Activated naive CD4-positive, alpha-beta T cell treated with Interleukin-2 at 50 U/mL for 16 hours (primary cell): ENCODE results near the gene CCL23.
"Not testable (repeated sequence)": the region's sequence is repeated elsewhere in the genome, so short reads cannot be mapped to it uniquely, and the experiment has no call there.

ENCODE experiments used
- DNase-seq: peaks from one replicate; pipeline ENCODE4 v3.0.0-alpha.2; 2020

The CCL23 gene

DNA sequence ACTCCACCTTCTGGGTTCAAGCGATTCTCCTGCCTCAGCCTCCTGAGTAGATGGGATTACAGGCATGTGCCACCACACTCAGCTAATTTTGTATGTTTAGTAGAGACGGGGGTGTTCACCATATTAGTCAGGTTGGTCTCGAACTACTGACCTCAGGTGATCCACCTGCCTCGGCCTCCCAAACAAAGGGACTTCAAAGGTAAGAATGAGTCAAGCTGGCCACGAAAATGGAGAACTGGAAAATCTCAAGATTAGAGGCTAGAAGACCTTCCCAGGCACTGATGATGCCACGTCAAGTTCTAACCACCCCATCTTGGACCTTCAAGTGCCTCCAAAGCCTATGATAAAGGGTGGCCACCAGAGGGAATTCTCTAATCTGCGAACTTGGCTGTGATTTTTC, 15.1 kb downstream of the CCL23 start:
- DNase-seq, result no peak

DNA sequence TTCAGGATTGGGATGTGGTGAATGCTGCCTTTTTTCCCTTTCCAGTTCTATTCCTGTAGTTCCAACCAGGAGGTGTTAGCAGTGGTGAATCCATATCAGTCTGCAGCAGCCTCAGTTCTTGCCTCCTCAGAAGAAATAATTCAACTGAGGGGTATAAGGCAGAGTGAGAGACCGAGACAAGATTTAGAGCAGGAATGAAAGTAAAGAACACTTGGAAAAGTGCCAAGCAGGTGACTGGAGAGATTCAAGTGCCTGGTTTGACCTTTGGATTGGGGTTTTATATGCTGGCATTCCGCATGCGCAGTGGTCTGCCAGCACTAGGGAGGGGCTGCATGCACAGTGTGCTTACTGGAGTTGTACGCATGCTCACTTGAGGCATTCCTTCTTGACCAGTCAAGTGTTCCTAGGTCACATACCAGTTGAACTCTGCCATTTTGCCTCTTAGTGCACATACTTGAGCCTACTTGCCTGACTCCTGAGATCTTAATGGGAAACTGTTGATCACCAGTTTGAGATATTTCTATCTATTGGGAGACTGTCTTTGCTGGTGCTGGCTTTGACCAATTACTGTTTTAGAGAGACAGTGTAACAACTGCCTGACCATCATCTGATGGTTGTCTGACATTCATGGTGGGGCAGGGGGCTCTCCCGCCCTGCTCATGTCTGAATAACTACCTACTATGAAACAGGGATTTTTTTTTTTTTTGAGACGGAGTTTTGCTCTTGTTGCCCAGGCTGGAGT, 15.7 kb downstream of the CCL23 start:
- no peak for DNase-seq

DNA sequence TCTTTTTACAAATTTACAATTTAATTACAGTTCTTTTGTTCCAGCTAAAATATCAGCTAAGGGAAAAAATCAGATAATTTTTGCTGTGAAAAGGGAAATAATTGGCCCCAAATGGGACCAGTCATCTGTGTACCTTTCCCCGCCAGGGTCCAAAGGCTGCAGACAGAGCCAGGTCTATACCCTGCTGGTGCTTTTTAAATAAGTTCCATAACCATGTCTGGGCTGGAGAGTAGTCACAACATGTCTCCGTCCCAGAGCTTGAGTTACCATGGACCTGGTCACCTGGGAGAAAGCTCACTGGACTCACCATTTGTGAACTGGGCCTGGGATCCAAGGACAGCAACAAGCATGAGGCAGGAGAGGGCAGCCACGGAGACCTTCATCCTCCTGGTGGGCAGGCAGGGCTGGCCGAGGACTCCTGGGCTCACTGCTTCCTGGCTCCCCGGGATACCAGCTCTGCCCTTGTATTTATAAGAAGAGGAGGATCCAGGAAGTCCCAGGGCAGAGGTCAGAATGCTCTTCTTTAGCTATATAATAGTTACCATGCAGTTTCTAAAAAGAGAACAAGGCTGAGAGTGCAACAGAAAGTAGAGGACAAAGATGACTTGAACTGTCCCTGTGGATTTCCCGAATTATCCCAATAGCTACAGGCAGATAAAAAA, 16.5 kb downstream of the CCL23 start, which contains the start of gene CCL15:
CCL15 (minus strand) TSS at position 444 of the 662 bp plus-strand sequence; CDS start at position 383, 61 bp downstream.
- no peak for DNase-seq

DNA sequence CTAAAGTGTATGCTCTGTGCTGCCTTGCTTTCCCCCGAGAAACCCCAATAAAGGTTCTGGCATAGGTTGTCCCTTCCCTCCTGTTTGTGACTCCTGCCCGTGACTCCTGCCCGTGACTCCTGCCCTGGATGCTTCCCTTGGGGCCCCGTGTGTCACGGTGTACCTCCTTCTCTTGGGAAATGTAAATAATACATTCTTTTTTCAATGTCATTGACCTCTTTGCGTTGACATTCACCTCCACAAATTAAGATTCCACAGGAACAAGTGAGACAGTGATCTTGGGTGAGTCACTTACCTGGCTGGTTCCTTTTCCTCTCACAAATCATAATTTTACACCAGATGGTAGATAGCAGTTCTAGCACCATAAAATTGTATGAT, 17.1 kb downstream of the CCL23 start:
- DNase-seq, result no peak

DNA sequence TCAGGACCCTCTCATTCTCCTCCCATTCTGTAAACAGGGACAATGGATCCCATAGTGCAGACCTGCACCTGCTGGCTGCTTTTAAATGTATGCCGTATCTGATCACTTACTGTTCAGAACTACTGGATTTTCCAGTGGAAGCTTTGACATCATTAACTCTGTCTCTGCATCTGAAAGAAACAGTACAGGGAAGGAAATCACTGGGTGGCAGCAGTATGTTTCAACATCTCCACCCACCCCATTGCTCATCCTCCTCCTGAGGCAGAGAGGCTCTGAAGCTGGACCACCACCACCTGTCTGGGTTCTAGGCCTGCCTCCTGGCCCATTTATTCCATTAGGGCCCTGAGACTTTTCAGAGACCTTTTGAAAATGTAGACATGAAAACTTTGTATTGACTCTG, 19.0 kb downstream of the CCL23 start:
- DNase-seq, result no peak

DNA sequence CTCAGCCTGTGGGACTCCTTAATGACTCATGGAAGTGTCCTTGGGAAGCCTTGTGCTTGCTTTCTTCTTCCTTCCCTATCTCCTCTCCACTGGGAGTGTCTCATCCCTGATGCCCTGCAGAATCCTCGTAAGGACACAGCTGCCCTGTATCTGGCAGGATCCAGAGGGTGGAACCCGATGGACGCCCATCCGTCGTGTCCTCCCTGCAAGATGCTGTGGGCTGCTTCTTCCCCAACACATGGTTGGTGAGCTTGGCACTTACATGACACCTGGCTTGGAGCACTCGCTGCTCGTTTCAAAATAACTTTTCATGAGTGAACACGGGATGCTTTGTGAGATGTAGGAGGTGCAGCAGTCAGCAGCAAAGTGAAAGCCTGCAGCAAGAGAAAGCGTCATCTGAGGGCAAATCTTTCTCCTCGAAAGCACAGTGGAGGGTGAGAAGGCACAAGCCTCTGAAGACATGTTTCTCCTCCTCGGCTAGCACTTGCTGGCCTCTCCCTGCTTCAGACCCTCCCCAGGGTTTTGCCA, 19.7 kb downstream of the CCL23 start:
- no peak for DNase-seq

DNA sequence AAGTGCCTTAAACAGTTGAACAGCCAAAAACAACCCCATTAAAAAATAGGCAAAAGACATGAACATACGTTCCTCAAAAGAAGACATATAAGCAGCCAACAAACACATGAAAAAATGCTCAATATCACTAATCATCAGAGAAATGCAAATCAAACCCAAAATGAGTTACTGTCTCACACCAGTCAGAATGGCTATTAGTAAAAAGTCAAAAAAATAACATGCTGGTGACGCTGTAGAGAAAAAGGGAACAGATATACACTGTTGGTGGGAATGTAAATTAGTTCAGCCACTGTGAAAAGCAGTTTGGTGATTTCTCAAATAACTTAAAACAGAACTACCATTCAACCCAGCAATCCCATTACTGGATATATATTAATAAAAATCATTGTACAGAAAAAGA, 22.4 kb downstream of the CCL23 start:
- not testable (repeated sequence) for DNase-seq

DNA sequence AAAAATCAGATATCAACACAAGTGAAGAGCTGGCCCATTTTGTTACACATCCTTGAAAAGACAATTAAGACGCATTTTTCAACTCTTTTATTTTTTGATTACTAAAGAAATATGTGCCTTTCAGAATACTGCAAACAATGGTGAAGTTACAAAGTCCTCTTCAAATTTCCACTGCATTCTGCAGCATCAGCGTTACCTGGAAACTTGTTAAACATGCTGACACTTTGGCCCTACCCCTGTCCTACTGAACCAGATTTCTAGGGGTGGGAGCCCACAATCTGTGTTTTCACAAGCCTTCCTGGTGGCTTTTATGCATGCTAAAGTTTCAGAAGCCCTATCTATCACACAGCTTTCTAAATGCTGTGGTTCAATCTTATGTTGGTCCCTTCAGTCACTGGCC, 26.7 kb downstream of the CCL23 start:
- DNase-seq, result no peak

DNA sequence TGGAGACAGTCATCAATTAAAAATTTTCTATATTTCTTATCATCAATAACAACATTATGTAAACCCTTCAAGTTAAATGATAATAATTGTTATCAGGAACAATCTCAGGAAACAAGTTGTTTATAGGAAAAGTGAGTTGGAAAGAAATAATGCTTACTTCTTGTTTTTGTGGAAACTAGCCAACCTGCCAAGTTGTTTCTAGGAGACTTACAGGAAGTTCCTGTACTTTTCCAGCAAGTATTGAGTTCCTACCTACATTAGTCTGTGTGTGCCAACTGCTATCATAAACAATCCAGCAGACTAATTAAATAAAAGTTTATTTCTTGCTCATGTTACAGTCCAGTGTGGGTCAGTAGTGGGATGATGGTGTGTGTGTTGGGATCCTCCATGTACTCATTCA, 29.6 kb downstream of the CCL23 start:
- no peak for DNase-seq

DNA sequence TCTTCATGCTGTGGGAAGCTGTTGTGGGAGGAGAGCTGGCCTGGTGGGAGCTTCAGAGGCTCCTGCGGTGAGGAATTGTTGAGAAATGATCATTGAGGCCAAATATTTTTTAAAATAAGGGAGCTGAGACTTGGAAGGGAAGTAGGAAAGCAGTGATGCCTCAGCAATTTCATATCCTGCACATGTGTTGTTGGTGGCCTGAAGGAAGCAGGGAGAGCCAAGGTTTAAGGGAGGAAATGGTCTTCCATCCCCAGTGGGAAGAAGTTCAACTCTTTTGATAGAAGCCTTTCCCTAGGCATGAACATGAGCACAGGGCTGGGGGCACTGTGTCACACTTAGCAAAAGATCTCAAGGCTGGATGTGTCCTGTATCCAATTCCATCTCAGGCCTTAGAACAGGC, 31.1 kb downstream of the CCL23 start, which contains the start of gene CCL14:
CCL14 (minus strand) TSS at position 87 of the 400 bp plus-strand sequence; CDS start at position 7, 80 bp downstream.
- DNase-seq, result no peak

DNA sequence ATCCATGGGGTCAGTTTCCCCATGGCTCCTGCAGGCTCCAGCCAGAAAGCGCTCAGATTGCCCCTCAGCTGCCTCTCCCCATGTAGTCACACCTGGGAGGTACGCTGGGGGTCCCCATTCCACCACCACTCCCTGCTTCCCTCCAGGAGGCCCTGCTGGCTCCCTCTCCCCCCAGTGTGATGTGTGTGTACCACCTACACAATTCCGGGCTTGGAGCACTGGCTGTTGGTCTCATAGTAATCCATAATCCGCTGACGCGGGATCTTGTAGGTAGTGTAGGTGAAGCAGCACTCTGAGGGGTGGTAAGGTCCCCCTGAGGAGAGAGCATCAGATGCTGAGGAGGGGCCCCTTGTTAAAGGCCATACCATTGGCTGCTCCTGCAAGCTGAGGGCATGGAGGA, 33.6 kb downstream of the CCL23 start:
- DNase-seq, result no peak

DNA sequence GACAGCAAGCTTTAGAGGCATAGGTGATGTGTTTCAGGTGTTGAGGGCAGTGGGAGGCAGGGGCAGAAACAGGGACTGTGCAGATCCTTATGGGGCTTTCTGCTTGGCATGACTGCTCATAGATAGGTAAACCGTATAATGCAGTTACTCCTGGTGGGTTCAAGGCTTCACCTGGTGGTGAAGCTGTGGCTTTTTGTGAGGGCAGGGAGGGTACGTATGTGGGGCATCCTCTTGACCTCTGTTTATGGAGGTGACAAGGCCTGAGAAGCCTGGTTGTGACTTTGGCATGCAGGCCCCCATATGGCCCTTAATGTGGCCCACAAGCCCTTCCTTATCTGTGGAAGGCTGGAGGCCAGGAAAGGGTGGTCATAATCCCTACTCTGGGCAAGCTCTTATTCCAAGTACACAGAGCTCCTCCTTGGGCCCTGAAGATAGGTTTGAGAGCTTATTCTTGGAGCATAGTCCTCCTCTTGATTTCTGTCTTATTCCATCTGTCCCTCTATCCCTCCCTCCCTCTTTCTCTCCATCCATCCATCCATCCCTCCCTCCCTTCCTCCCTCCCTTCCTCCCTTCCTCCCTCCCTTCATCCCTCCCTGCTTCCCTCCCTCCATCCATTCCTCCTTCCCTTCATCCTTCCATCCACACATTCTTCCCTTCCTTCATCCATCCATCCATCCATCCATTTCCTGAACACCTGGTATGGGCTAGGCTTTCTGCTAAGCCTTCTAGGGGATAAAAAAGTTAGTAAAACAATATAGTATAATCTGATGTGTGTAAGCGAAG, 35.2 kb downstream of the CCL23 start:
- DNase-seq, result no peak

DNA sequence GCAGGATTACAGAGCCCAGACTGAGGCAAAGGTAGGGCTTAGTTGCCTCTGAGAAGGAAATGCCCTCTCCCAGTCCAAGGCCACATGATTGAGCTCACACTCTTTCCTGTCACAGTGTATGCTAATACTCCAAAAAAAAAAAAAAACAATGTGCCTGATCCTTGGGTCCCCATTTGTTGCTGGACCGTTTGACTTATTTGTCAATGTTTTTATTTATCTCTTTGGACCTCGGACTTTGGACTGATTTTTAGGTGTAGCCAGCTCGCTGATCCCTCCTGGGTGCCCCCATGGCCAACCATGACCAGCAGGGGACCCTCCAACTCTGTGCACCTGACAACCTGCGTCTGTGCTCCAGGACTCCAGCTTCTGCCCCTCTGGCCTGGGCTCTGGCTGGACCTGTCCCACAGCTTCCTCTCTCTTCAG, 35.9 kb downstream of the CCL23 start:
- no peak for DNase-seq

DNA sequence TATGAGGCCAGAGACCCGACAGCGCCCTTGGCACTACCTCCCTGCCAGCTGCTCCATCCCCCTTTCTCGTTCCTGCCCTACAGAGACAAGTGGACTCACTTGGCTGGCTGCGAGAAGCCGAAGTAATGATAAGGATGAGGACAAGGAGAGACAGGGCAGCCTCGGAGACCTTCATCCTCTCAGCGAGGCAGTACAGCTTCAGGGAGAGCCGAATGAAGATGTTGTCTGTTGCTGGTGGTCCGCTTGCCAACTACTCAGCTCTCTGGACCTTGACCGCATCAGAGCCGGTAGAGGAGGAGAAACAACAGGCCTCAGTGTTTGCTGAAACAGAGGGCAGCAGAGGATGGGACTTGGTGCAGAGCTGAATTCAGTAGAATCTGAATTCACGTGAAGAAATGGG, 36.5 kb downstream of the CCL23 start, which contains the start of gene CCL16:
CCL16 (minus strand) TSS at position 252 of the 400 bp plus-strand sequence; CDS start at position 175, 77 bp downstream.
- no peak for DNase-seq

DNA sequence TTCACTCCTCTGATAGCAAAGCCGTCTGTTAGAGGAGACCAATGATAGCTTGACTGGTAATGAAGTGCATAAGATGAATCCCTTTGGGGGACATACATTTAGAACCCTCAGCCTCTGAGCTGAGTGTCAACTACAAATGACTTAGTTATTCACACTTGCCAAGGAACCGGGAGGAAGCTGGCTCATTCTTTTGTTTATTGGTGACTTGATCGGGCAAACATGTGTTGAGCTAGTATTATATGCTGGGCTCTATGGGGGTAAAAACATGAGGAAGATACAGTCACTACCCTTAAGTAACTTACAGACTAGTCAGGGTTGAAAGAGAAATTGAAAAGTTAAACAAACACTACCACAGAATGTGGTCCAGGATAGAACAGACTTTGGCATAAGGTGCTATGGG, 39.4 kb downstream of the CCL23 start:
- DNase-seq, result no peak

DNA sequence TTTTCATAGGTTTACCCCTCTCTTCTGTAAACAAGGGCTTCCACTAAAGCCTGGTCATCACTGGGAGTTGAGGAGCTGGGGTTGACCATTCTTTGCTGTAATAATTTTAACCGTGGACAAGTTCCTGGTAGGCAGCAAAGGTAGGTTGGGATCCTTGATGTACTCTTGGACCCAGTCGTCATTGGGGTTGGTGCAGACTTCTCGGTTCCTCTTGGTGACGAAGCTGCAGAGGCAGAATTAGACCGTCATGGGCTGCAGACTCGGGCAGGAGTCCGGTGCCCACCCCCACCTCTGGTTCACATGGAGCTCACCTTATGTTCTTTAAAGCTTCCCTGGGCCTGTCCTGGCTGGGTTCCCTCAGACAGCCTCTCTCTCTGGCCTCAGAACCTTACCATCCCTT, 40.3 kb downstream of the CCL23 start:
- DNase-seq, result no peak

DNA sequence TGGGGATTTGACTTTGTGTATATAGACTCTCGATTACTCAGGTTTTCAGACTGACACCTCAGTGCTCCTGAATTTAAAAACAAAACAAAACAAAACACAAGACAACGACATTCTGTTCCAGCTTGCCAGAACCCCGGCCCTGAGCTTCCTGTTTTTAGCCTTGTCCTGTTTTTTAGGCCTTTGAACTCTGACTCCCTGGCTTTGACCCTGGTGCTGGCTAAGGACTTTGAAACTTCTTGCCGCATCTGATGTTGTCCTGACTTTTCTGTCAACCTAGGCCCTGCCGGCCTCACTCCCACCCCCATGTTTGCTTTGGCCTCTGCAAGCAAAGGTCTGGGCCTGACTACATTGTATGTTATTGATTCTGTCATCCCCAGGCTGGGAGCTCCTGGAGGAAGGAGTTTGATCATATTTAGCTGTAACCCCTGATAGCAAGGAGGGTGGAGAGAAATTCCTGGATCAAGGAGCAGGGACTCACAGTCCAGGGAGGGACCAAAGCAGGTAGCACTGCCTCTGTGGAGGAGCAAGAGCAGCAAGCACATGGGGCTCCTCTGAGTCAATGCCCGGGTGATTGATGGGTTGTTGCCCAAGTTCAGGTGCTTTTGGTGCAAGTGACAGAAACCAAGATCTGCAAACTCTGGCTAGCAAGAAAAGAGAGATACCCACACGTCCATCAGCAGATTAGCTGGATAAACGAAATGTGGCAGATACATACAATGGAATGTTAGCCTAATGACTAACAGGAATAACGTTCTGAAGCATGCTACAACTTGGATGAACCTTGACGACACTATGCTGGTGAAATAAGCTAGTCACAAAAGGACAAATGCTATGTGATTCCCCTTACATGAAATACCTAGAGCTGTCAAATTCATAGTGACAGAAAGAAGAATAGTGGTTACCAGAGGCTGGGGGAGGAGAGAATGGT, 44.2 kb downstream of the CCL23 start:
- DNase-seq, result no peak

DNA sequence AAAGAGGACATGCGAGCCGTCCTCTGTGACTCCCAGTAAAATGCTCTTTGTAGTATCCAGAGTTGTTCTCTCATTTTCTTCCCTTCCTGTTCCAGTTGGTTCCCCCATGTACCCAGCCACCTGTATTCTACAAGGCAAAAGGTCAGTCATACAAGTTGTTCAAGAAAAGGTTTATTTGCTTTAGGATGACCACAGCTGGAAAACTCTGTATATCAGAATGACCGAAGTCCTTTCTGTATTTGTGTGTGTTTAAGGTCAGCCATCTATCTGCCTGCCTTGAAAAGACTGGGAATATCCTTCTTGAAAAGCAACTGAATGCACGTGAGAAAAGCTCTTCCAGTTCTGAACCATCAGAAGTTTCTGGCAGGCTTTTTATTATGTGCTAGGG, 44.8 kb downstream of the CCL23 start:
- no peak for DNase-seq

DNA sequence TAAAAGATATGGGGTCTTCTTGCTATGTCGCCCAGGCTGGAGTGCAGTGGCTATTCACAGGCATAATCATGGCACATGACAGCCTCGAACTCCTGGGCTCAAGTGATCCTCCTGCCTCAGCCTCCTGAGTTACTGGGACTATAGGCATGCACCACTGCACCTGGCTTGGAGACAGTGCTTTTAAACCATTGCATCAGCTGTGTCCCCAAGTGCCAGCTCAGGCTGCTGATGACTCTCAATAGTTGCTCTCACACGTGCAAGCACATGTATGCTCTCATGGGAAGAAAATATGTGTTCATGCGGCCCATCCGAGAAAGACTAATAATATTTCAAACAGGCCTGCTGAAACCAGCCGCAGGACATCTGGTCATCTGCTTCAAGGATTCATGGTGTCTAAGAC, 45.2 kb downstream of the CCL23 start:
- DNase-seq, result no peak

DNA sequence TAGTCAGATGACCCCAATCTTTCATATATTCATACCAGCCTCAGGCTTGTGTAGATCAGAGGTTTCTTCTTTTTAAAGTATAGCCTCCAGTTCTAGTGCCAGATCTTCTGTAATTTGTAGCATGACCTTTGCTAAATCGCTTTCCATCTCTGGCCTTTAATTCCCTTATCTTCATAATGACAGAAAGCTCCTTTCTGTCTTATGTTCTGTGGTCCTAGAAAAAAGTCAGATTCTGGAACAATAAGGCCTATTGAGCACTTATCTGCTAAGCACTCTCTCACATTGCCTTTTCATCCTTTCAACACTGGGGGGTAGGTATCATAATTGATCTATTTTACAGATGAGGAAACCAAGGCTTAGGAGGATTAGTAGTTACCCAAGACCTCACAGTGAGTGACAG, 45.7 kb downstream of the CCL23 start:
- DNase-seq, result no peak

DNA sequence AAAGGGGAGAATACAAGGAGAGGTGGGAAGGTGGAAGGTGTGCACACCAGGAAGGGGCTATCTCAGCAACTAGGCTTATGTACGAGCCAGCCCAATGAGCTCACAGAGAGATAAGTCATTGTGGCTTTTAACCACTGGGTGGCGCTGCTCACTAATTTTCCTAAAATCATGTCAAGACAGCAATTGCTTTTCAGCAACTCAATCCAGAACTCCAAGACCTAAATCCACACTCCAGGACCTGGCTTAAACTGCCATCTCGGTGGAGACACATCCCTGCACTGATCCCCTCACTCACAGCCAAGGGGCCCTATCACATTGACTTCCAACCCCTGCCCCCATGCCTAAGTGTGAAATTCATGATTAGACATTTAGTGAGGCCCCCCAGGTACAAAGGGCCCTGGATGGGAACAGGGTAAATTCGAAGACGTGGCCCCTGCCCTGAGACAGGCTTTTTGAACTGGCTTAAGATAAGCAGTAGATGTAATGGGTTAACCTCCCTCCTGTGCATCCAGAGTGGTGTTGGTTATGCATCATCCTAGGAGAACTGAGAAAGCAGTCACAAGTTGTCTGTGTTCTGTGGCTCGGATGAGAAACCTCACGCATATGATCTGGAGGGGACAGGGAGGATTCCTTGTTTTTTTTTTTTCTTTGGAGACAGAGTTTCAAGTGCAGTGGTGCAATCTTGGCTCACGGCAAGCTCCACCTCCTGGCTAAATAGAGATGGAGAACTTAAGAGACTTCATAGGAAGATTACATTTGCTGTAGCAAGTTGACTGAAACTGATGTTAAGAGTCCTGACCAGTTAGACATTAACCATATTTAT, 48.0 kb downstream of the CCL23 start:
- DNase-seq, result peak; percentile 71
